ENCODE measurements around the gene NUCB1.

DNA sequence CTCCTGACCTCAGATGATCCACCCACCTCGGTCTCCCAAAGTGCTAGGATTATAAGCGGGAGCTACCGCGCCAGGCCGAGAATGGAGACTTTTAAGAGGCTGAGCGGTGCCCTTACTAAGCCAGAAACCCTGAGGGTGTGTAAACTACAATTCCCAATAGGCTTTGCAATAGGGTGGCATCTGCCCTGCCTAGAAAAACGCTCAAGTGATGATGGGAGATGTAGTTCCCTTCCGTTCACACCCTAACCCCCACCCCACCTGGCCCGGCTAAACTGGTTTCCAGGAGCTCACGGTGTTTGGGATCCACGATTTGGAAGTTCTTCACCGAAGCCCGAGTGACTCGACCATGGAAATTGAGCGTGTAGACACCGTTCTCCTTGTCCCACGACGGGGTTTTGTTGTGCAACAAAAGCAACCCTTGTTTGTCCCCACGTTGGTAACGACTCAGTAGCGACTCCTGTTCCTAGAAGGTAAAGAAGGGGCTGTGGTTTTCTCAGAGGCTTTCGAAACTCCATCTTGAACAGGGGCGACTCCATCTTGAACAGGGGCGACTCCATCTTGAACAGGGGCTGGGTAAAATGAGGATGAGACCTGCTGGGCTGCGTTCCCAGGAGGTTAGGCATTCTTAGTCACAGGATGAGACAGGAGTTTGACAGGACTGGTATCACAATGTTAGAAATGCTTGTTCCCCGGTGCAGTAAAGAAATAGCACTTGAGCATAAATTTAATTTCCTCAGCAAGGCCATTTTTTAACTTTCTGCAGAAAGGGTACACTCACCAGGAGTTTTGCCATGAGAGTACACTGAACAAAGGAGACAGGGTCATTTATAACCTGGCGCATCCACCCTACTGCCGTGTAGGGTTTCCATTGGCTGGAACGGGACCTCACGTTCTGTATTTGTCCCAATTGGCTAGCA is 18.1 kb upstream of the NUCB1 start:
- TF ChIP-seq, protein P1, sequence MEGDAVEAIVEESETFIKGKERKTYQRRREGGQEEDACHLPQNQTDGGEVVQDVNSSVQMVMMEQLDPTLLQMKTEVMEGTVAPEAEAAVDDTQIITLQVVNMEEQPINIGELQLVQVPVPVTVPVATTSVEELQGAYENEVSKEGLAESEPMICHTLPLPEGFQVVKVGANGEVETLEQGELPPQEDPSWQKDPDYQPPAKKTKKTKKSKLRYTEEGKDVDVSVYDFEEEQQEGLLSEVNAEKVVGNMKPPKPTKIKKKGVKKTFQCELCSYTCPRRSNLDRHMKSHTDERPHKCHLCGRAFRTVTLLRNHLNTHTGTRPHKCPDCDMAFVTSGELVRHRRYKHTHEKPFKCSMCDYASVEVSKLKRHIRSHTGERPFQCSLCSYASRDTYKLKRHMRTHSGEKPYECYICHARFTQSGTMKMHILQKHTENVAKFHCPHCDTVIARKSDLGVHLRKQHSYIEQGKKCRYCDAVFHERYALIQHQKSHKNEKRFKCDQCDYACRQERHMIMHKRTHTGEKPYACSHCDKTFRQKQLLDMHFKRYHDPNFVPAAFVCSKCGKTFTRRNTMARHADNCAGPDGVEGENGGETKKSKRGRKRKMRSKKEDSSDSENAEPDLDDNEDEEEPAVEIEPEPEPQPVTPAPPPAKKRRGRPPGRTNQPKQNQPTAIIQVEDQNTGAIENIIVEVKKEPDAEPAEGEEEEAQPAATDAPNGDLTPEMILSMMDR (IDR thresholded peaks at IDR 0.05): no peak
- no peak for TF ChIP-seq EP300 (IDR thresholded peaks at IDR 0.05)
